ENCODE results near the gene STAC2.

STAC2 gene

GRCh38 chr17:39196808-39197291, 28.9 kb downstream of the STAC2 start:
- TF ChIP-seq CTCF (IDR thresholded peaks at IDR 0.05; ENCODE audit: low read depth, low read length, missing control alignments) = no peak
- Histone ChIP-seq H3K4me3 (ENCODE audit: low read depth, low read length) (peak overlapping the region; percentile 79), H3K27me3 (replicated peaks) (no peaks in the 10 kb centered on the region), H3K36me3 (replicated peaks) (peaks cover 27% of the 10 kb centered on the region), H3K27ac (no peak overlapping the region)
- in situ Hi-C loops (cut with HindIII; ENCODE audit: low pct_ligation_motif_present, low sequenced_read_pairs) = no loop called here
- DNase-seq = no peak

DNA sequence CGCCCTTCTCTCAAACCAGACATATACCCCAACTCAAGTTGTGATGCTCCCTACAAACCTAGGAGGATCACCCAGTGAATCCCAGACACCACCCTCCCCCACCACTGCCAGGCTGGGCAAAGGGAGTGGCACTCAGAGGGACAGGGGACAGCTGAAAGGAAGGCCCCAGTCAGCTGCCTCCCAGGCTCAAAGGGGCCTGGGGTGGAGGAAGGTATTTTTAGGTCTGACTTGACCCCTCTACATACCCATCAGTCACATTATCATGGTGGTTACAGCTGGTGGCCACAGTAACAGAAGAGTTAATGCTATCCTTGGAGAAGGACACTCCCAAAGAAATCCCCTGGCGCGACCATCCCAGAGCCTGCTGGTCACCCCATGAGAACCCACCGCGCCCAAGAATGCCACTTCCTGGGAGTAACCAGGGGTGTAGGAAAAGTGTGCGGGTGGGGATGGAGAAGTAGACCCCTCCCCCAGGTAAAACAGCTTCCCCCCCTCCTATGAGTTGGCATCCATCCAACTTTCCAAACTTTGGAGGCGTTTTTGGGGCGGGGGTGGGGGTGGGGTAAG, 29.4 kb downstream of the STAC2 start:
- H3K4me3 ChIP-seq (ENCODE audit: low read depth, low read length) = peak overlapping the region; percentile 79
- H3K27ac ChIP-seq = no peak overlapping the region
- no peaks in the 10 kb centered on the region for H3K27me3 ChIP-seq (replicated peaks)
- H3K36me3 ChIP-seq (replicated peaks) = peaks cover 24% of the 10 kb centered on the region
- DNase-seq = no peak
- no peak for TF ChIP-seq CTCF (IDR thresholded peaks at IDR 0.05; ENCODE audit: low read depth, low read length, missing control alignments)
- in situ Hi-C loops (cut with HindIII; ENCODE audit: low pct_ligation_motif_present, low sequenced_read_pairs) = no loop called here

DNA sequence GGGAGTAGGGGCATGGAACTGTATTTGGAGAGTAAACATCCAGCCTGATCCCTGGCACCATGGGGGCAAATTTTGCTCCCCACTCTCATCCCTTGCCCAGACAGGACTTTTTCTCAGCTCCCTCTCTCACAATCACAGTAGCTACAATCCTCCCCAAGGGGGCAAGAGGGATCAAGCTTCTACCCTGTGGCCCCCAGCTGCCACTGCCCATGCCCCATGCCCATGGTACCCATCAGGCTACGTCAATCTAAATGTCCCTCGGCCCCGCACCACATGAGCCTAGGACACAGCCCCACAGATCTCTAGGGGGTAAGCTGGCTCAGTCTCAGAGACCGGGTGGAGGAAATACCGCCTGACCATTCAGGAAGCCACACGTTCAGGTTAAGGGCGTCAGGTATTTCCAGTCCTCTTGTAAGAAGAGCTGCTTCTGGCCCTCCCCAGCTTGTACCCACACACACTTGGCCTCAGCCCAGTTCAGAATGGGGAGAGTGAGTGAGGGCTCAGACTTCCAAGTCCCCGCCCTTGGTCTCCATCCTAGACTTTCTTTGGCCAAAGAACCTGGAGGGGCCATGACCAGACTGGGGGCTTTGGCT, 30.1 kb downstream of the STAC2 start:
- Histone ChIP-seq H3K27ac (no peak overlapping the region), H3K27me3 (replicated peaks) (no peaks in the 10 kb centered on the region), H3K4me3 (ENCODE audit: low read depth, low read length) (peak overlapping the region; percentile 79), H3K36me3 (replicated peaks) (peaks cover 23% of the 10 kb centered on the region)
- DNase-seq = no peak
- in situ Hi-C loops (cut with HindIII; ENCODE audit: low pct_ligation_motif_present, low sequenced_read_pairs) = no loop called here
- TF ChIP-seq CTCF (IDR thresholded peaks at IDR 0.05; ENCODE audit: low read depth, low read length, missing control alignments) = no peak

DNA sequence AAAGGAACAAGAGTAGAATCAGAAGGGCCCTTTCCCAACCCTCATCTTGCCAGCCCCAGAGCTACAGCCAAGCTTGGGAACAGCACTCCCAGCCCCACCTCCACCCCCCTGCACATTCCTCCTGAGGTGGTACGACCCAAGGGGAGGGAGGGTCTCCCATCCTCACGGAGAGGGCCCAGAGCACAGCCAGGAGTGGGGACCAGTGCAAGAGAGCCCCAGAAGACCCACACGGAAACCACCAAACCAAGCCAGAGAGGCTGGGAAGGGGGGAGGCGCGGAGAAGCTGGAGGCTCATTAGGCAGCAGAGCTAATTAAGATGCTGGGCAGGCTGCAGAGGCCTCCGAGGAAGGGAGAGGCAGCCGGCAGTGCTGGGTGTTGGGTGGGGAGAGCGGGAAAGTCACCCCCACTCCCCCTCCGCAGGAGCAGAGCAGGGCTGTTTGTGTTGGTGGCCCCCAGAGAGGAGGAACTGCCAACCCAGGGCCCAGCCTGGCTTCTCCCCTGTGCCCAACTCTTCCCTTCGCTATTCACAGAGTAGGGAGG, 30.7 kb downstream of the STAC2 start:
- no peak for DNase-seq
- no peak overlapping the region for H3K4me3 ChIP-seq (ENCODE audit: low read depth, low read length)
- no peaks in the 10 kb centered on the region for H3K27me3 ChIP-seq (replicated peaks)
- H3K27ac ChIP-seq = no peak overlapping the region
- in situ Hi-C loops (cut with HindIII; ENCODE audit: low pct_ligation_motif_present, low sequenced_read_pairs) = no loop called here
- peaks cover 26% of the 10 kb centered on the region for H3K36me3 ChIP-seq (replicated peaks)
- no peak for TF ChIP-seq CTCF (IDR thresholded peaks at IDR 0.05; ENCODE audit: low read depth, low read length, missing control alignments)

GRCh38 chr17:39194089-39194984, 31.4 kb downstream of the STAC2 start:
- Histone ChIP-seq H3K36me3 (replicated peaks) (peaks cover 26% of the 10 kb centered on the region), H3K27me3 (replicated peaks) (no peaks in the 10 kb centered on the region), H3K4me3 (ENCODE audit: low read depth, low read length) (no peak overlapping the region), H3K27ac (no peak overlapping the region)
- in situ Hi-C loops (cut with HindIII; ENCODE audit: low pct_ligation_motif_present, low sequenced_read_pairs) = no loop called here
- DNase-seq = peak; percentile 69
- peak; percentile 77 for TF ChIP-seq CTCF (IDR thresholded peaks at IDR 0.05; ENCODE audit: low read depth, low read length, missing control alignments)

All from brain microvascular endothelial cell (primary cell).